Heart right ventricle (tissue), 16 donors: ENCODE measurements around the gene LMX1B. TPM values are rescaled to one million over a fixed set of nuclear protein-coding genes. Genes with fewer than 3 reads are reported as not detected.

Source experiments
- ATAC-seq, 8 donors: fragments of 200-7000 bp; cut with Tn5 transposase; one replicate each; pipeline ENCODE4 v1.9.1; 2020; ENCODE audit warnings: mild to moderate bottlenecking in 8 of 8, moderate library complexity in 8 of 8, moderate number of reproducible peaks in 1 of 8
- DNase-seq, 2 donors: peaks; one replicate each; pipeline ENCODE4 v3.0.0-alpha.2; 2020
- H3K27ac ChIP-seq, 10 donors: fragments of 200-600 bp; sonication (generic) in 2 of 10; one replicate each; pipeline versions ENCODE4 v1.5.0 to v1.8.0; 2020 to 2022; ENCODE audit warnings: mild to moderate bottlenecking in 3 of 10
- H3K27me3 ChIP-seq, 7 donors: fragments of 200-600 bp; one replicate each; pipeline ENCODE4 v1.8.0; 2021 to 2022; ENCODE audit warnings: mild to moderate bottlenecking in 2 of 7
- H3K36me3 ChIP-seq, 9 donors: fragments of 200-600 bp; sonication (generic) in 1 of 9; one replicate each; pipeline versions ENCODE4 v1.5.0 to v1.8.0; 2020 to 2022; ENCODE audit warnings: mild to moderate bottlenecking in 2 of 9
- H3K4me1 ChIP-seq, 9 donors: fragments of 200-600 bp; sonication (generic) in 1 of 9; one replicate each; pipeline versions ENCODE4 v1.5.0 to v1.8.0; 2020 to 2022; ENCODE audit warnings: mild to moderate bottlenecking in 4 of 9
- H3K4me3 ChIP-seq, 10 donors: fragments of 200-600 bp; sonication (generic) in 2 of 10; one replicate each; pipeline versions ENCODE4 v1.5.0 to v1.8.0; 2020 to 2022; ENCODE audit warnings: mild to moderate bottlenecking in 7 of 10, moderate library complexity in 2 of 10
- H3K9me3 ChIP-seq, 11 donors: fragments of 200-600 bp in 10 of 11; sonication (generic) in 2 of 11; one replicate each; pipeline versions ENCODE4 v1.5.0 to v1.8.0; 2013 to 2022; ENCODE audit warnings: mild to moderate bottlenecking in 2 of 11, control low read depth in 1 of 11, moderate library complexity in 1 of 11
- WGBS, 2 donors: extraction: QIAGEN DNeasy Blood & Tissue Kit; methylation state at CpG; one replicate each; pipeline ENCODE4 v1.1.7; 2013; ENCODE audit warnings: inconsistent platforms in 1 of 2; 5-methylcytosine and 5-hydroxymethylcytosine counted together
- intact Hi-C, 10 donors: fragments of 100-400 bp; cut with DNase I; formaldehyde crosslinking; loops; one replicate each; pipeline versions ENCODE4 v1.11.1 to v1.14.2; 2022
- polyA plus RNA-seq, 2 donors: library from polyadenylated mRNA; stranded (reverse); fragments of 200-250 nt; gene quantifications; one replicate each; pipeline ENCODE4 v1.2.3, GENCODE V29; 2013
- total RNA-seq, 10 donors: library from RNA; stranded (reverse); fragmentation: NEBNext Ultra II Directional in 3 of 10; extraction: Animal tissue kit (Norgen Biotek cat#: 25700) in 3 of 10; gene quantifications; one replicate each; pipeline versions ENCODE4 v1.2.1 to v1.2.4, GENCODE V29; 2021 to 2023
- TF ChIP-seq, protein P1 (sequence below), 9 donors: fragments of 200-600 bp; sonication (generic) in 2 of 9; IDR thresholded peaks; one replicate each; pipeline versions ENCODE4 v1.5.0 to v1.8.0; 2021 to 2022; ENCODE audit warnings: antibody characterized with exemption in 9 of 9, mild to moderate bottlenecking in 5 of 9, moderate library complexity in 1 of 9
- donor health status: Arrhythmogenic right ventricular cardiomyopathy.
- donor health status: ischemic (EF 13 %, LVEDD 7.1; RV severe dilation, severe dysfunction).
- donor health status: healthy with polysubstance abuse.
- donor health status: DM: no; HTN: yes; CAD: no.
- donor health status: DM: no; HTN: no; CAD: no.
- donor health status: ischemic (EF 25% LVEDD 6.9; RV normal size, moderate dysfunction).
- donor health status: ischemic (EF 25% LVEDD 5.7; RV mildly dilated, moderate dysfunction).
- donor health status: healthy.
- donor health status: DM: yes; HTN: yes; CAD: no.
- donor health status: Ischemic cardiomyopathy.
- donor health status: ischemic (EF 35%, LVEDD 5.7; RV mildly dilated, moderate dysfunction).
- donor health status: nonischemic (EF 11% LVEDD 7.7; RV severe dilation, severe dysfunction).
- donor health status: DM: yes; HTN: yes; CAD: no.
- donor health status: PGD.
- donor health status: ischemic (EF 29% LVEDD 5.4; RV normal size, mild dysfunction).
- donor health status: nonischemic (EF 23%, LVEDD 6.1; RV moderate dilation, normal function).

LMX1B gene
- total and polyA plus RNA-seq, 12 donors = 0.25 to 0.97 (median 0.37) TPM

DNA sequence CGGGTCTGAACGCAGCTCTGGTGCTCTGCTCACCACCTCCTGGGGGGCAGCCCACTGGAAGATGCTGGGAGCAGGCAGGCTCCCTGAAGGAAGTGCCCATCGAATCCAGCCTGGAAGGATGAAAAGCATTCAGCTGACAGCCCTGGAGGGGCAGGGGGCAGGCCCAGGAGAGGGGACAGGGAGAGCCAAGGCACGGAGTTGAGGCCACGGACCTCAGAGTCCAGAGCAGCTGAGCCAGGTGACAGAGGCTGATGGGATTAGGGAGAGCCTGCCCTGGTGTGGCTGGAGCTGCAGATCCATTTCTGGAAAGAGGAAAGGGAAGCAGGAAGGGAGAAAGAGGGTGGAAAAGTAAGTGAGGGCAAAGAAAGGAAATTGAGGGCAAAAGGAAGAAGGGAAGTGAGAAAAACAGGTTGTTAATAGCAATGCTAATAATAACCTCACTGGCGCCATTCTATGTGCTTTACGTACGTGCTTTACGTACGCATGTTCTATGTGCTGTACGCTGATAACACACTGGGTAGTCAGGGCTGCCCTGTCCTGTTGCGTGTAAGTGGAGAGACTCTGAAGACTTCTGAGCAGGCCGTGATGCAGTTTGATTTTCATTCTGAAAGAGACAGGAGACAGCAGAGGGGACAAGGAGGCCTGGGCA is 52.6 kb downstream of the LMX1B start:
- H3K9me3 ChIP-seq = no peaks in the 10 kb centered on the region
- H3K27me3 ChIP-seq = peaks cover 0 to 56% (median 28%) of the 10 kb centered on the region in 7 donors
- H3K4me3 ChIP-seq = no peak overlapping the region
- DNase-seq (no peak), ATAC-seq (no peak)
- peaks cover 0 to 45% (median 35%) of the 10 kb centered on the region in 9 donors for H3K4me1 ChIP-seq
- H3K27ac ChIP-seq = no peak overlapping the region
- intact Hi-C loops = no loop called here
- TF ChIP-seq, protein P1, sequence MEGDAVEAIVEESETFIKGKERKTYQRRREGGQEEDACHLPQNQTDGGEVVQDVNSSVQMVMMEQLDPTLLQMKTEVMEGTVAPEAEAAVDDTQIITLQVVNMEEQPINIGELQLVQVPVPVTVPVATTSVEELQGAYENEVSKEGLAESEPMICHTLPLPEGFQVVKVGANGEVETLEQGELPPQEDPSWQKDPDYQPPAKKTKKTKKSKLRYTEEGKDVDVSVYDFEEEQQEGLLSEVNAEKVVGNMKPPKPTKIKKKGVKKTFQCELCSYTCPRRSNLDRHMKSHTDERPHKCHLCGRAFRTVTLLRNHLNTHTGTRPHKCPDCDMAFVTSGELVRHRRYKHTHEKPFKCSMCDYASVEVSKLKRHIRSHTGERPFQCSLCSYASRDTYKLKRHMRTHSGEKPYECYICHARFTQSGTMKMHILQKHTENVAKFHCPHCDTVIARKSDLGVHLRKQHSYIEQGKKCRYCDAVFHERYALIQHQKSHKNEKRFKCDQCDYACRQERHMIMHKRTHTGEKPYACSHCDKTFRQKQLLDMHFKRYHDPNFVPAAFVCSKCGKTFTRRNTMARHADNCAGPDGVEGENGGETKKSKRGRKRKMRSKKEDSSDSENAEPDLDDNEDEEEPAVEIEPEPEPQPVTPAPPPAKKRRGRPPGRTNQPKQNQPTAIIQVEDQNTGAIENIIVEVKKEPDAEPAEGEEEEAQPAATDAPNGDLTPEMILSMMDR (IDR thresholded peaks at IDR 0.05) = no peak
- no peaks in the 10 kb centered on the region for H3K36me3 ChIP-seq
- WGBS, 2 donors = 58 to 66% methylated on average over 13 of the region's 13 CpGs

DNA sequence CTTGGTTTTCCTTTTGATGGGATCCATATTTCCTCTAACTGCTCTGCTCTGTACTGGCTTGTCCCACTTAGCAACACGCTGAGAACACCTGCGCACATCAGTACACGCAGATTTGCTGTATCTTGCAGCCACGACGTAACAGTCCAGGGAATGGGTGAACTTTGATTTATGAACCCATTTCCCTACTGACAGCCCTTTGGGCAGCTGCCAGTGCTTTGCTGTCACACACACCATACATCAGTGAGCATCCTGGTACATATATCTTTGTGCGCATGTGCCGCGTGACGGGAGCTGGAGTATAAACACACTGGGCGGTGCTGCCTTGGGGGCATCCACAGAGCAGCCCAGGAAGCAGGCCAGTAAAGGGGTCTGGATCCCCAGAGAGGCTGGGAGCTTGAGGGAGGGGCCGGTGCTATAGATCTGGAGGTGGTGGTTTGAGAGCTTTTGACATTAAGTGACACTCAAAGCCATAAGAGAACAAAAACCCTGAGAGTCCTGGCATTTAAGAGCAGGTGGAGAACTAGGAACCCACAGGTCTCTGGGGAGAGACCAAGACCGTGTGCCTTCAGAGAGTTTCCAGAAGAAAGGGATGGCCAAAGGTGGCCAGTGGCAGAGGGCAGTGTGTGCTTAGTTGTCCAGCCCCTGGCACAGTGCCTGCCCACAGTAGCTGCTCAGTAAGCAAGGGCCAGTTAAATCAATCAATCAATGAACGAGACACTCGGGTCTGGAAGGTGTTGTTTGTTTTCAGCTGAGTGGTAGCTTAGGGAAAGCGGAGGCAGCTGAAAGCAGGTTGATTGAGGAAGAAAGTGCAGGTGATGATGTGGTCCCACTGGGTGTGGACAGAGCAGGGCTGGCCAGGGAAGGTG is 53.7 kb downstream of the LMX1B start:
- DNase-seq = no peak
- no peak overlapping the region for H3K4me3 ChIP-seq
- WGBS, 2 donors = 78 to 86% methylated on average over 15 of the region's 15 CpGs
- peaks cover 0 to 68% (median 34%) of the 10 kb centered on the region in 7 donors for H3K27me3 ChIP-seq
- TF ChIP-seq, protein P1 (IDR thresholded peaks at IDR 0.05) = no peak
- intact Hi-C loops = no loop called here
- H3K36me3 ChIP-seq = no peaks in the 10 kb centered on the region
- no peak for ATAC-seq
- no peak overlapping the region for H3K27ac ChIP-seq
- peaks cover 0 to 39% (median 27%) of the 10 kb centered on the region in 9 donors for H3K4me1 ChIP-seq
- H3K9me3 ChIP-seq = no peaks in the 10 kb centered on the region

DNA sequence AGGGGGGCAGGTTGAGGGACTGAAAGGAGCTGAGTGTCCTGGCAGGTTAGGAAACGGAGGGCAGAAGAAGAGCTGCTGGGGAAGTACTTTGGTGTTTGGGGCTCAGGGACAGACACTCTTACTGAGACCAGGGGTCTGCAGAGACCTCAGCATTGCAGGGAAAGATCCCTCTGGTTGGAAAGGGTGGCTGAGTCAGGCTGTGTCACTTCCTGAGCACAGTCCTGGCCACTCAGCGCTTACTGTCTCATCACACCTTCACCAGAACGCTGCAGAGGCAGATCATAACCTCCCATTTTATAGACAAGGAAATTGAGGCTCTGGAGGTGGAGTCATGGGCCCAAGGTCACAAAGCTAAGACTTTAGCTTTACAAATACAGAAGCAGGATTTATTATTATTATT is 54.3 kb downstream of the LMX1B start:
- Histone ChIP-seq H3K4me3 (no peak overlapping the region), H3K36me3 (no peaks in the 10 kb centered on the region), H3K27ac (no peak overlapping the region), H3K4me1 (peaks cover 0 to 33% (median 22%) of the 10 kb centered on the region in 9 donors), H3K27me3 (peaks cover 0 to 74% (median 34%) of the 10 kb centered on the region in 7 donors), H3K9me3 (no peaks in the 10 kb centered on the region)
- 81 to 84% methylated on average over 3 of the region's 3 CpGs for WGBS, 2 donors
- DNase-seq (no peak), ATAC-seq (no peak)
- TF ChIP-seq, protein P1 (IDR thresholded peaks at IDR 0.05) = no peak
- intact Hi-C loops = no loop called here

DNA sequence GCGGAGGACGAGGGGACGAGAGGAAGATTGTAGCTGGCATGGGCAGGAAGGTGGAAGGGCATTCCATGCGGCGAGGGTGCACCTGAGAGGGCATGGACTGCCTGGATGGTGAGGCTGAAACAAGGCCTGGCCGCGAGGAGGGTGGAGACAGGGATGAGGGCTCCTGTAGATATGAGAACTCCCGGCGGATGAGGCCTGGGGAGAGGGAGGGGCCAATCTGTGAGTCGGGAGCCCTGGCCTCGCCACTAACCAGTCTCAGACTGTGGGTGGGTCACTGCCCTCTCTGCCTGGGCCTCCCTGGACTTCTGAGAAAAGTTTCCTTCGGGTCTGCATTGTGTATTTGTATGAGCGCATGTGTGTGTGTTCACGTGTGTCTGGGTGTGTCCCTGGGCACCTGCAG is 55.4 kb downstream of the LMX1B start:
- TF ChIP-seq, protein P1 (IDR thresholded peaks at IDR 0.05) = no peak
- Histone ChIP-seq H3K4me1 (peaks cover 0 to 22% (median 12%) of the 10 kb centered on the region in 9 donors), H3K27me3 (peaks cover 0 to 81% (median 44%) of the 10 kb centered on the region in 7 donors), H3K9me3 (no peaks in the 10 kb centered on the region), H3K4me3 (no peak overlapping the region), H3K36me3 (no peaks in the 10 kb centered on the region), H3K27ac (no peak overlapping the region)
- DNase-seq (no peak), ATAC-seq (no peak)
- WGBS, 2 donors = 75 to 79% methylated on average over 14 of the region's 14 CpGs
- intact Hi-C loops = no loop called here
